Activated naive CD8-positive, alpha-beta T cell (primary cell): ENCODE results near the gene NDC80.

ENCODE experiments used
- H3K27ac Mint-ChIP-seq: one replicate; pipeline ENCODE4 v1.8.0; 2021; ENCODE audit warnings: mixed read lengths
- H3K27me3 Mint-ChIP-seq: one replicate; pipeline ENCODE4 v1.8.0; 2021; ENCODE audit warnings: mixed read lengths
- H3K36me3 Mint-ChIP-seq: one replicate; pipeline ENCODE4 v1.8.0; 2021; ENCODE audit warnings: mixed read lengths
- H3K4me1 Mint-ChIP-seq: one replicate; pipeline ENCODE4 v1.8.0; 2021; ENCODE audit warnings: low read depth, mixed read lengths
- H3K4me3 Mint-ChIP-seq: one replicate; pipeline ENCODE4 v1.8.0; 2021; ENCODE audit warnings: mild to moderate bottlenecking, mixed read lengths
- H3K9me3 Mint-ChIP-seq: one replicate; pipeline ENCODE4 v1.8.0; 2021; ENCODE audit warnings: low read depth, mixed read lengths

The NDC80 gene

GRCh38 chr18:2627821-2628276 lies 56.5 kb downstream of the NDC80 start:
- Mint-ChIP-seq H3K27ac (peak overlapping the region; percentile 84), H3K9me3 (no peaks in the 10 kb centered on the region)

GRCh38 chr18:2629003-2629402 lies 57.6 kb downstream of the NDC80 start:
- H3K36me3 Mint-ChIP-seq, result peaks cover 13% of the 10 kb centered on the region
- no peaks in the 10 kb centered on the region for H3K27me3 Mint-ChIP-seq
- peak overlapping the region; percentile 16 for H3K27ac Mint-ChIP-seq
- H3K4me1 Mint-ChIP-seq, result peaks cover 47% of the 10 kb centered on the region
- no peak overlapping the region for H3K4me3 Mint-ChIP-seq
- peaks cover 3% of the 10 kb centered on the region for H3K9me3 Mint-ChIP-seq

More at GRCh38 chr18:2627821-2628276, 56.5 kb downstream of the NDC80 start:
- peaks cover 11% of the 10 kb centered on the region for H3K36me3 Mint-ChIP-seq
- no peaks in the 10 kb centered on the region for H3K27me3 Mint-ChIP-seq
- peaks cover 38% of the 10 kb centered on the region for H3K4me1 Mint-ChIP-seq
- H3K4me3 Mint-ChIP-seq, result no peak overlapping the region

DNA sequence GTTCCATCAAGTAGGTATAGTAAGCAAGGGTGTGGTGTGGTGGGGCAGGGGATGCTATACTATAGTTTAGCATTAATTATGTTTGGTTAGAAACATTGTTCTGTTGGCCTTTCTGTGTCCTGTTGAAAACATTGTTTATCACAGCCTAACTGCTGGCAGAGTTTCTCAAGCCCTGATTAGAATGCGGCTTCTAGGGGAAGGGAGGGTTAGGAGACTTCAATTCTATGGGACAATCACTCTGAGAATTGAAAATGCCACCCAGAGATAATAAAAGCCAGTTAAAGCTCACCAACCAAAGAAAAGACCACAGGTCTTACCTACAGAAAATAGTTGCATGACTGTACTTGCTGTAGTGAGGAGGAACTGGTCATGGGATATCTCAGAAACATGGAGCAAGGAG lies 64.2 kb downstream of the NDC80 start:
- H3K27ac Mint-ChIP-seq, result no peak overlapping the region
- H3K9me3 Mint-ChIP-seq, result peaks cover 12% of the 10 kb centered on the region
- no peak overlapping the region for H3K4me3 Mint-ChIP-seq
- peaks cover 15% of the 10 kb centered on the region for H3K36me3 Mint-ChIP-seq
- H3K4me1 Mint-ChIP-seq, result peaks cover 86% of the 10 kb centered on the region
- H3K27me3 Mint-ChIP-seq, result no peaks in the 10 kb centered on the region

GRCh38 chr18:2636126-2636631 lies 64.8 kb downstream of the NDC80 start:
- Mint-ChIP-seq H3K27me3 (no peaks in the 10 kb centered on the region), H3K4me1 (peaks cover 90% of the 10 kb centered on the region), H3K9me3 (peaks cover 12% of the 10 kb centered on the region), H3K4me3 (peak overlapping the region; percentile 81), H3K27ac (no peak overlapping the region), H3K36me3 (peaks cover 15% of the 10 kb centered on the region)

- H3K36me3 Mint-ChIP-seq, result peaks cover 2% of the 10 kb centered on the region
- H3K4me1 Mint-ChIP-seq, result peaks cover 52% of the 10 kb centered on the region
- H3K4me3 Mint-ChIP-seq, result peak overlapping the region; percentile 83
- H3K9me3 Mint-ChIP-seq, result peaks cover 3% of the 10 kb centered on the region
- H3K27me3 Mint-ChIP-seq, result no peaks in the 10 kb centered on the region
- H3K27ac Mint-ChIP-seq, result no peak overlapping the region
These were observed 70.3 kb downstream of the NDC80 start for GRCh38 chr18:2641638-2642037.

- Mint-ChIP-seq H3K9me3 (peaks cover 3% of the 10 kb centered on the region), H3K4me3 (peak overlapping the region; percentile 42), H3K27ac (no peak overlapping the region), H3K4me1 (peaks cover 41% of the 10 kb centered on the region), H3K27me3 (no peaks in the 10 kb centered on the region), H3K36me3 (peaks cover 2% of the 10 kb centered on the region)
These were observed 71.4 kb downstream of the NDC80 start for GRCh38 chr18:2642771-2643170.

- H3K36me3 Mint-ChIP-seq, result no peaks in the 10 kb centered on the region
- H3K9me3 Mint-ChIP-seq, result no peaks in the 10 kb centered on the region
- H3K27ac Mint-ChIP-seq, result no peak overlapping the region
- peaks cover 24% of the 10 kb centered on the region for H3K4me1 Mint-ChIP-seq
- no peak overlapping the region for H3K4me3 Mint-ChIP-seq
- H3K27me3 Mint-ChIP-seq, result no peaks in the 10 kb centered on the region
These were observed 73.2 kb downstream of the NDC80 start for GRCh38 chr18:2644535-2644934.

GRCh38 chr18:2651981-2652380 lies 80.6 kb downstream of the NDC80 start:
- Mint-ChIP-seq H3K36me3 (no peaks in the 10 kb centered on the region), H3K9me3 (no peaks in the 10 kb centered on the region), H3K27me3 (no peaks in the 10 kb centered on the region), H3K4me3 (no peak overlapping the region), H3K27ac (no peak overlapping the region), H3K4me1 (peaks cover 28% of the 10 kb centered on the region)

GRCh38 chr18:2653467-2653866 lies 82.1 kb downstream of the NDC80 start:
- H3K27ac Mint-ChIP-seq, result no peak overlapping the region
- H3K9me3 Mint-ChIP-seq, result no peaks in the 10 kb centered on the region
- H3K36me3 Mint-ChIP-seq, result no peaks in the 10 kb centered on the region
- H3K4me1 Mint-ChIP-seq, result peaks cover 34% of the 10 kb centered on the region
- peak overlapping the region; percentile 91 for H3K4me3 Mint-ChIP-seq
- H3K27me3 Mint-ChIP-seq, result no peaks in the 10 kb centered on the region

DNA sequence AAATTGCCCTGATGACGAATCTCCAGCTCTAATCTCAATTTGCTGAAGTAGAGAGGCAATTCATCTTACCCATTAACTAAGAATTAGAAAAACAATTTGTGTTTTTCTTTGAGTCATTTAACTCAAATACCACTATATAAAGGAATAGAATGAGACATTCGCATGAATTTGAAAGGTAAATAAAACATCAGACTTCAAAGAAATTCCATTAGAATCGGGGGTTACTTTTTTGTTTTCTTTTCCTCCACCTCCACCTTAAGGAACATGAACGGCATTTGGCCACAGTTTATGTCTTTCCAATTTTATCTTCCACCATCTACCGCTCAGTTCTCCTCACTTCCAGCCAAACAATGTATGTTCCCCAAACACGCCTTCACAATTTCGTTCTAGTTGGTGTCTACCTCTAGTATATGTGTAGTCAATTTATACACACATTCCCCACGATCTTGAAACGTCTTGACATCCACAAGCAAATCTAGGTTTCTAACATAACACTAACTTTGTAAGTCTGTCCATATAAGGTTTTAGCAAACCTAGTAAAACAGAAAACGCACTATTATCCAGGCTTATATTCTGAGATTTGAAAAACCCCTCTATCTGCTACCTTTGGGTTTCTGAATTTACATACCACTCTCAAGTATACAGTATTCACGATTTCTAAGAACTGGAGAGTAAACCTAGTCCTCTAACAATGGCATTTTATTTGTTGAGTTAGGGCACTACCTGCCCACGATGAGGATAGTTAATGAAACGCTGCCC lies 83.0 kb downstream of the NDC80 start:
- Mint-ChIP-seq H3K36me3 (no peaks in the 10 kb centered on the region), H3K9me3 (no peaks in the 10 kb centered on the region), H3K4me3 (peak overlapping the region; percentile 91), H3K4me1 (peaks cover 38% of the 10 kb centered on the region), H3K27ac (peak overlapping the region; percentile 98), H3K27me3 (no peaks in the 10 kb centered on the region)

GRCh38 chr18:2654928-2655177 lies 83.5 kb downstream of the NDC80 start:
- H3K4me1 Mint-ChIP-seq, result peaks cover 43% of the 10 kb centered on the region
- H3K36me3 Mint-ChIP-seq, result no peaks in the 10 kb centered on the region
- no peaks in the 10 kb centered on the region for H3K9me3 Mint-ChIP-seq
- H3K27ac Mint-ChIP-seq, result peak overlapping the region; percentile 98
- H3K4me3 Mint-ChIP-seq, result peak overlapping the region; percentile 91
- H3K27me3 Mint-ChIP-seq, result no peaks in the 10 kb centered on the region

DNA sequence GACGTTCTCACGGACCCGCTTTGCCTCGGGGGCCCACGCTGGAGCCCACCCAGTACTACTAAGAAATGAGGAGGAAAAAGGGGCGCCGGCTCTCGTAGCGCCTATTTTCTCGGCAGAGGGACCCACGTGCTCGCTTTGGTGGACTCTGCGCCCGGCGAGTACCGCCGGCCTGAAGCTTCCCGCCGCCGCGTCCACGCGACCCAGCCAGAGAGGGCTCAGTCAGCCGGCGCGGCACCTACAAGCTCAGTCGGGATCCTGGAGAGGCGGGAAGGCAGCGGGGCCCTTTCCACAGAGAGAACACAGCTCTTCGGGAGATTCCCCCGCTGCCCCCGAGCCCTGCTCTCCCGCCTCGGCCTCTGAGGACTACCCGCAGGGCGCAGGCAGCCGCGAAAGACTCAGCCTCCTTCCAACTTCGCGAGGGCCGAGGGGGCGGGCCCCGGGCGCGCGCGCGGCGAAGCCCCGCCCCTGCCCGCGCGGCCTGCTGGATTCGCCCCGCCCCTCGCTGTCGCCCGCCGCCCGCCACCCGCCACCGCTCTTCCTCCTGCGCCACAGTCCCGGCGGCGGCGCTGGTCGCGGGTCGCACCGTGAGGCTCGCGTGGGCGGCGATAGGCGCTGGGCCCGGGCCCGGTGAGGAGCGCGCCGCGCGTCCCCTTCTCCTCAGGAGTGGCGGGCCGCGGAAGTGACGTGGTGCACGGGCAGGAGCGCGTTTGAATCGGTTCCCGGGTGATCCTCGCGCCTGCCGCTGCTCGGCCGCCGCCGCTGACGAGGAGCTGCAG lies 84.0 kb downstream of the NDC80 start, which contains the start of gene SMCHD1:
Gene SMCHD1, plus strand, starts transcription at position 549 of the 776 bp plus-strand sequence. CDS start 350 bp downstream, outside the sequence.
- H3K4me1 Mint-ChIP-seq, result peaks cover 44% of the 10 kb centered on the region
- no peaks in the 10 kb centered on the region for H3K27me3 Mint-ChIP-seq
- H3K9me3 Mint-ChIP-seq, result no peaks in the 10 kb centered on the region
- peak within 1 kb of the TSS; percentile 98 for H3K27ac Mint-ChIP-seq
- H3K36me3 Mint-ChIP-seq, result no peaks in the 10 kb centered on the region
- H3K4me3 Mint-ChIP-seq, result peak within 1 kb of the TSS; percentile 91

GRCh38 chr18:2655954-2656236 lies 84.5 kb downstream of the NDC80 start:
- Mint-ChIP-seq H3K27ac (peak overlapping the region; percentile 93), H3K36me3 (peaks cover 2% of the 10 kb centered on the region), H3K9me3 (no peaks in the 10 kb centered on the region), H3K27me3 (no peaks in the 10 kb centered on the region), H3K4me3 (peak overlapping the region; percentile 90), H3K4me1 (peaks cover 46% of the 10 kb centered on the region)

DNA sequence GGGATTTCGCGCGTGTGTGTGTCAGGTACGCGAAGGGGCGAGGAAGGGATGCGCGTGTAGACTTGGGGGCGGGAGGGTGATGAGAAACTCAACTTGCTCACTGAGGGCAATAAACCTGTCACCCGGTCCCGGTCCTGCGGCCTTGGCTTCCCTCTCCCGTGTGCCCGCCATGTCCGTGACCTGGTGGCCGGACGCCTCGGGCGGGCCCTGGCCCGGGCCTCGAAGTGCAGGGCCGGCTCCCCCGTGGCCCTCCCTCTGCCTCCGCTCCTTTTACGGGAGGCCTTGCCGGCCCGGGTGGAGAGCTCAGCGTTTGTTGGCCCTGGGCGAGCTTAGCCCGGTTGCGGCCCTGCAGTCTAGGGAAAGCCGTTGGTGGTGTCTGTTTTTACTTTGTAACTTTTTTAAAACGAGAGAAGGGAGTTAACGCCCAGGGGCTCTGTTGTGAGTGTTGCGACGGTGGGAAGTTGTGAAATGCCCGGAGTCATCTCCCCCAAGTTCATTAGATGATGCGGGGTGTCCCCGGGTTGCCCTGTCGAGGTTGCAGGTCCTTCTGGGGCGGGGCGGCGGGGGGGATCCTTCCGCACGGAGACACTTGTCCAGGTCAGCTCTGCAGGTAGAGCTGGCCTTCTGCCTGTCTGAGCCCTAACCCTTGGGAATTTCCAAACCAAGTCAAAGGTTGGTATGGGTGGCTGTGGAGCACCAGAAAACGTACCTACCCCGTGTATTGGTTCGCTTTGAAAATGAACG lies 85.1 kb downstream of the NDC80 start:
- H3K4me1 Mint-ChIP-seq, result peaks cover 45% of the 10 kb centered on the region
- H3K4me3 Mint-ChIP-seq, result peak overlapping the region; percentile 90
- H3K9me3 Mint-ChIP-seq, result no peaks in the 10 kb centered on the region
- peaks cover 4% of the 10 kb centered on the region for H3K36me3 Mint-ChIP-seq
- peak overlapping the region; percentile 93 for H3K27ac Mint-ChIP-seq
- no peaks in the 10 kb centered on the region for H3K27me3 Mint-ChIP-seq

- peak overlapping the region; percentile 90 for H3K4me3 Mint-ChIP-seq
- peaks cover 45% of the 10 kb centered on the region for H3K4me1 Mint-ChIP-seq
- no peaks in the 10 kb centered on the region for H3K27me3 Mint-ChIP-seq
- peaks cover 6% of the 10 kb centered on the region for H3K36me3 Mint-ChIP-seq
- no peaks in the 10 kb centered on the region for H3K9me3 Mint-ChIP-seq
- peak overlapping the region; percentile 93 for H3K27ac Mint-ChIP-seq
These were observed 85.7 kb downstream of the NDC80 start for GRCh38 chr18:2656981-2657512.
